Spleen (tissue), 7 donors: Measurements from ENCODE around the gene DPT.

Source experiments
- POLR2A ChIP-seq, 3 donors: fragments of 450-650 bp; IDR thresholded peaks; one replicate each; pipeline ENCODE4 v1.5.1; 2017; ENCODE audit warnings: antibody characterized with exemption in 3 of 3, mild to moderate bottlenecking in 1 of 3
- TF ChIP-seq, protein P1 (sequence below), 11 experiments: fragments of 200-600 bp in 7 of 11; fragments of 450-650 bp in 4 of 11; sonication (generic) in 4 of 11; IDR thresholded peaks in 8 of 11; conservative IDR thresholded peaks in 3 of 11; 1 replicate in 7 of 11; 2 replicates in 4 of 11; pipeline versions ENCODE4 v1.4.0 to v1.8.0; 2016 to 2021; ENCODE audit warnings: antibody characterized with exemption in 11 of 11, inconsistent platforms in 4 of 11, mild to moderate bottlenecking in 1 of 11
- donor health status: DM: no; HTN: no; CAD: no; lungs with moderate emphysema.
- donor health status: DM: no; HTN: no; CAD: no.
- donor health status: DM: no; HTN: no; CAD: no.

DNA sequence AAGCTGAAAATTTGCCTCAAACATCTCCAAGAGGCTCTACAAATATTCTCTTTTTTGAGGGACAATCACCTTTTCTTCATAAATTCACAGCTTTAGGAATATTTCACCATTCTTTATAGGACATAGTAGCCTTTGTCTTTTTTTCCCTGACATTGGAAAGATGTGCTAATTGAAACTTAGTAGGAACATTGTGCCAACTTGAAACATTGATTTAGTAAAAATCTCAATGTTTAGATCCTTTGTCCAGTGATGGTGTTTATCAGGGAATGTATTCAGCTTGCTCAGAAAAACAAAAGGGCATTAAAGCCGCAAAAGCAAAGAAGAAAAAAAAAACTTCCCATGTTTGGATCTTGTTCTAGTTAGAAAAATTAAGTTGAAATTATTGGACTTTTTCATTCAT, 52.1 kb downstream of the DPT start:
- TF ChIP-seq, protein P1, sequence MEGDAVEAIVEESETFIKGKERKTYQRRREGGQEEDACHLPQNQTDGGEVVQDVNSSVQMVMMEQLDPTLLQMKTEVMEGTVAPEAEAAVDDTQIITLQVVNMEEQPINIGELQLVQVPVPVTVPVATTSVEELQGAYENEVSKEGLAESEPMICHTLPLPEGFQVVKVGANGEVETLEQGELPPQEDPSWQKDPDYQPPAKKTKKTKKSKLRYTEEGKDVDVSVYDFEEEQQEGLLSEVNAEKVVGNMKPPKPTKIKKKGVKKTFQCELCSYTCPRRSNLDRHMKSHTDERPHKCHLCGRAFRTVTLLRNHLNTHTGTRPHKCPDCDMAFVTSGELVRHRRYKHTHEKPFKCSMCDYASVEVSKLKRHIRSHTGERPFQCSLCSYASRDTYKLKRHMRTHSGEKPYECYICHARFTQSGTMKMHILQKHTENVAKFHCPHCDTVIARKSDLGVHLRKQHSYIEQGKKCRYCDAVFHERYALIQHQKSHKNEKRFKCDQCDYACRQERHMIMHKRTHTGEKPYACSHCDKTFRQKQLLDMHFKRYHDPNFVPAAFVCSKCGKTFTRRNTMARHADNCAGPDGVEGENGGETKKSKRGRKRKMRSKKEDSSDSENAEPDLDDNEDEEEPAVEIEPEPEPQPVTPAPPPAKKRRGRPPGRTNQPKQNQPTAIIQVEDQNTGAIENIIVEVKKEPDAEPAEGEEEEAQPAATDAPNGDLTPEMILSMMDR (IDR thresholded peaks at IDR 0.05 in 8 of 11, conservative IDR thresholded peaks at IDR 0.05 in 3 of 11), result no peak
- no peak for TF ChIP-seq POLR2A (IDR thresholded peaks at IDR 0.05)
